ENCODE results near the gene WFDC2. TPM values are rescaled to one million over a fixed set of nuclear protein-coding genes. Genes with fewer than 3 reads are reported as not detected.

The WFDC2 gene
- total RNA-seq, 4 donors from 2014 or later = not detected

DNA sequence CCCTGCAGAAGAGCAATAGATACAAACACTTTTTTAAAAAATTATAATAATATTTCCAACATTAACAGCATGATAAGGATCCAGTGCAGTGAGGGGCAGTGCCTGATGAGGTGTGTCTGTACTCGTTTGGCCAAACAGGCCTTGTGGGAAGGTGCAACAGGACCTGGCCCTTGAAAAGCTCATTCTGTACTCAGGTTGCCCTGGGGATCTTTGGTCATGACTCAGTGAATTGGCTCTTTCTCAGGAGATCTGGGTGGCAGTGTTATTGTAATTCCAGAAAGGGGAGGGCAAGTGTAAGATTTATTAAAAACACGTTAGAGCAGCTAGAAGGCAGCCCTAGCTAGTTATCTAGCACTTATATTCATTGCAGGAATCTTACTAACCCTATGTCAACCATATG lies 48.7 kb downstream of the WFDC2 start:
- H3K27me3 ChIP-seq = no peaks in the 10 kb centered on the region
- TF ChIP-seq CTCF (IDR thresholded peaks at IDR 0.05 in 4 of 5, conservative IDR thresholded peaks at IDR 0.05 in 1 of 5) = no peak
- TF ChIP-seq POLR2A (IDR thresholded peaks at IDR 0.05) = no peak
- H3K9me3 ChIP-seq = no peaks in the 10 kb centered on the region
- H3K4me3 ChIP-seq = no peak overlapping the region
- no peak for ATAC-seq
- H3K4me1 ChIP-seq = no peaks in the 10 kb centered on the region
- intact Hi-C loops (cut with DNase I; ENCODE audit: low total_unique reads) (no loop called here), in situ Hi-C loops (cut with MboI; ENCODE audit: low sequenced_read_pairs in 4 of 4) (loop anchor here in 1 of 4 donors (25.0 kb wide), 1 partner anchor 944 kb away; no protein-coding TSS in a partner anchor)
- no peaks in the 10 kb centered on the region for H3K36me3 ChIP-seq
- DNase-seq = no peak
- H3K27ac ChIP-seq = no peak overlapping the region

- ATAC-seq (no peak), DNase-seq (no peak)
- H3K9me3 ChIP-seq = no peaks in the 10 kb centered on the region
- no peaks in the 10 kb centered on the region for H3K27me3 ChIP-seq
- no peaks in the 10 kb centered on the region for H3K36me3 ChIP-seq
- TF ChIP-seq CTCF (IDR thresholded peaks at IDR 0.05 in 4 of 5, conservative IDR thresholded peaks at IDR 0.05 in 1 of 5) (no peak), POLR2A (IDR thresholded peaks at IDR 0.05) (no peak)
- in situ Hi-C loops (cut with MboI; ENCODE audit: low sequenced_read_pairs in 4 of 4) = loop anchor here in 1 of 4 donors (25.0 kb wide), 1 partner anchor 938 kb away; no protein-coding TSS in a partner anchor
- intact Hi-C loops (cut with DNase I; ENCODE audit: low total_unique reads) = no loop called here
- no peak overlapping the region for H3K4me3 ChIP-seq
- no peaks in the 10 kb centered on the region for H3K4me1 ChIP-seq
- no peak overlapping the region for H3K27ac ChIP-seq
These were observed 54.3 kb downstream of the WFDC2 start for GRCh38 chr20:45523821-45524220.

DNA sequence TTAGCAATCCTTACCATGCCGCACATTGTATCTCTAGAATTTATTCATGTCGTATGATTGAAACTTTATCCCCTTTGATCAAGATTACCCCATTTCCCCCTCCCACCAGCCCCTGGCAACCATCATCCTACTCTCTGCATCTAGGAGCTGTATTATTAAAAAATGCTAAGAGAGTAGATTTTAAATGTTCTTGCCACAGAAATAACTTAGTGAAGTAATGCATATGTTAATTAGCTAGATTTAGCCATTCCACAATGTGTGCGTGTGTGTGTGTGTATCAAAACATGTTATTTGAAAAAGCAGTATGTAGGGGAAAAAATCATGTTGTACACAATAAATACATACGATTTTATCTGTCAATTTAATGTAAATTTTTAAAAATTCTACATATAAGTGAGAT lies 57.7 kb downstream of the WFDC2 start:
- Histone ChIP-seq H3K27me3 (no peaks in the 10 kb centered on the region), H3K4me3 (no peak overlapping the region), H3K36me3 (no peaks in the 10 kb centered on the region), H3K4me1 (no peaks in the 10 kb centered on the region), H3K9me3 (no peaks in the 10 kb centered on the region), H3K27ac (no peak overlapping the region)
- intact Hi-C loops (cut with DNase I; ENCODE audit: low total_unique reads) (no loop called here), in situ Hi-C loops (cut with MboI; ENCODE audit: low sequenced_read_pairs in 4 of 4) (loop anchor here in 1 of 4 donors (25.0 kb wide), 1 partner anchor 235 kb away; no protein-coding TSS in a partner anchor)
- TF ChIP-seq POLR2A (IDR thresholded peaks at IDR 0.05) (no peak), CTCF (IDR thresholded peaks at IDR 0.05 in 4 of 5, conservative IDR thresholded peaks at IDR 0.05 in 1 of 5) (no peak)
- DNase-seq = no peak
- no peak for ATAC-seq

Small RNAs within 50 kb of the gene (microRNA-seq; reads per million reads assigned to microRNA genes)
- gene MIR6812 (ENCODE audit: borderline replicate concordance in 2 of 2) = 0 reads per million in 2 donors

Other genes with a start within 250 kb of the WFDC2 start
- not detected for gene SEMG2, start 248.4 kb upstream of the WFDC2 start, total RNA-seq
- gene SLPI, start 215.2 kb upstream of the WFDC2 start, total RNA-seq = 1,000 to 10,000 TPM in 1 of 4 donors, 100 to 1,000 TPM in 3; 194 to 1,792 (median 504) TPM
- gene RBPJL, start 162.9 kb upstream of the WFDC2 start, total RNA-seq = not detected
- not detected for gene MATN4, start 161.5 kb upstream of the WFDC2 start, total RNA-seq
- 100 to 1,000 TPM in 2 of 4 donors, 10 to 100 TPM in 2; 50.4 to 168 (median 97.8) TPM for gene SDC4, start 121.3 kb upstream of the WFDC2 start, total RNA-seq
- 10 to 100 TPM; 34.0 to 59.5 (median 43.7) TPM for gene SYS1, start 106.6 kb upstream of the WFDC2 start, total RNA-seq
- not detected for gene TP53TG5, start 91.4 kb upstream of the WFDC2 start, total RNA-seq
- 100 to 1,000 TPM in 3 of 4 donors, 10 to 100 TPM in 1; 99.5 to 155 (median 121) TPM for gene DBNDD2, start 61.5 kb upstream of the WFDC2 start, total RNA-seq
- gene PIGT, start 53.6 kb upstream of the WFDC2 start, total RNA-seq = 100 to 1,000 TPM in 1 of 4 donors, 10 to 100 TPM in 3; 45.9 to 118 (median 94.2) TPM
- gene SPINT3, start 45.9 kb downstream of the WFDC2 start, total RNA-seq = not detected
- not detected for gene WFDC6, start 69.7 kb downstream of the WFDC2 start, total RNA-seq
- not detected for gene EPPIN, start 77.6 kb downstream of the WFDC2 start, total RNA-seq
- gene WFDC8, start 109.5 kb downstream of the WFDC2 start, total RNA-seq = not detected
- gene WFDC10A, start 160.0 kb downstream of the WFDC2 start, total RNA-seq = not detected
- not detected for gene WFDC9, start 161.5 kb downstream of the WFDC2 start, total RNA-seq
- gene WFDC11, start 200.5 kb downstream of the WFDC2 start, total RNA-seq = not detected
- gene WFDC13, start 232.3 kb downstream of the WFDC2 start, total RNA-seq = not detected
- gene WFDC10B, start 235.3 kb downstream of the WFDC2 start, total RNA-seq = not detected

All from gastrocnemius medialis (tissue), 4 donors.